Measurements from ENCODE around the gene PTPRE. TPM values are rescaled to one million over a fixed set of nuclear protein-coding genes. Genes with fewer than 3 reads are reported as not detected.

Gene PTPRE
- total RNA-seq, 1 experiment from 2014 or later = 7.9 TPM

DNA sequence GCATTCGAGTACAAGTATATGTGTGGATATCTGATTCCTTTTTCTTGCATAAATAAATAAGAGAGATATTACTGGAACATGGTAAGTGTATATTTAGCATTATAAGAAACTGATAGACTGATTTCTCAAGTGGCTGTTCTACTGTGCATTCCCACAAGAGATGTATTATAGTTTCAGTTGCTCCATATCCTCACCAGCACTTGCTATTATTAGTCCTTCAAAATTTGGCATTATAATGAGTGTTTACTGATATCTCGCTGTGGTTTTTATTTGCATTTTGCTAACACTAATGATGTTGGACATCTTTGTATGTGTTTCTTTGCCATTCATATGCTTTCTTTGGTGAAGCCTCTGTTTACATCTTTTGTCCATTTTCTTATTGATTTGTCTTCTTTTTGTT, 9.7 kb upstream of the PTPRE start:
- no peak overlapping the region for H3K4me3 ChIP-seq

DNA sequence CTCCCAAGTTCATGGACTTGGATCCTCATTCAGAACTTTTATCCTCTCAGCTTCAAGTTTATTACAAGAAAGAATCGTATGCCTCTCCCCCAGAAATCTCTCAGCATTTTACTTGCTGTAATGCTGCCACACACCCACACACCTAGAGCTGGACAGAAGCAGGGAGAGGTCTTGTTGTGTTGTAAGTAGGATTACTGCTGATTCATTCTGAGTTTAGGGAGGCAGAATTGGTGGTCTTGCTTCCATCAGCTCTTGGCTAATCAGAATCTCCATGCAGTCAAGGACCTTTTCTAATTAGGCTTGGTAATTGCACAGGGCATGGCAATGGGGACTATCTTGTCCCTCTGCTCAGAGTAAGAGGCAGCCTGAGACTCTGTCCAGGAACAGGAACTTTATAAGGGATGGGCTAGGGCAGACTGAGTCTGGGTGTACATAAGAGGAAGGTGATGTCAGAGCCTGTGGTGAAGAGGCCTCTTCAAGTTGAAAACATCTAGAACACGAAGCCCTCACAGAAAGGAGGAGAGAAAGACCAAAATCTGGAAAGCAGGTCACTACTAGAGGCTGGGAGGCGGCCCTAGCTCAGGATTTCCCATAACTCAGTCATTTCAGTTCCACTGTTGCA, 7.0 kb upstream of the PTPRE start:
- no peaks in the 10 kb centered on the region for H3K4me1 ChIP-seq (replicated peaks; ENCODE audit: insufficient read depth)
- H3K4me3 ChIP-seq = no peak overlapping the region
- no peaks in the 10 kb centered on the region for H3K27me3 ChIP-seq (ENCODE audit: insufficient read depth, low read depth)
- H3K79me2 ChIP-seq (ENCODE audit: low read depth) = no peaks in the 10 kb centered on the region
- no peak overlapping the region for H3K27ac ChIP-seq
- H3F3A ChIP-seq (ENCODE audit: insufficient read depth, low read depth) = no peaks in the 10 kb centered on the region
- H3K36me3 ChIP-seq (ENCODE audit: low read depth) = no peaks in the 10 kb centered on the region
- H3K4me2 ChIP-seq = no peak overlapping the region
- intact Hi-C loops (cut with micrococcal nuclease; ENCODE audit: unreplicated experiment) = no loop called here
- TF ChIP-seq EZH2 (IDR thresholded peaks at IDR 0.05; ENCODE audit: low read depth) = no peak
- TF ChIP-seq CTCF (conservative IDR thresholded peaks at IDR 0.05) = no peak
- no peak overlapping the region for H2AFZ ChIP-seq
- no peak for DNase-seq
- H3K9me3 ChIP-seq (ENCODE audit: insufficient read depth, low read depth) = no peaks in the 10 kb centered on the region
- H4K20me1 ChIP-seq (ENCODE audit: insufficient read depth) = no peaks in the 10 kb centered on the region
- ChIA-PET CTCF (no interaction called here), POLR2A (ENCODE audit: unreplicated experiment) (no interaction called here)
- no TSS peak for BruUV-seq (replicated peaks)
- no peaks in the 10 kb centered on the region for H3K9me2 ChIP-seq (ENCODE audit: insufficient read depth)

More for the DNA sequence above, 9.7 kb upstream of the PTPRE start:
- Histone ChIP-seq H3K9me3 (ENCODE audit: insufficient read depth, low read depth) (no peaks in the 10 kb centered on the region), H4K20me1 (ENCODE audit: insufficient read depth) (no peaks in the 10 kb centered on the region), H3F3A (ENCODE audit: insufficient read depth, low read depth) (no peaks in the 10 kb centered on the region), H3K9me2 (ENCODE audit: insufficient read depth) (no peaks in the 10 kb centered on the region), H3K4me2 (no peak overlapping the region), H2AFZ (no peak overlapping the region), H3K4me1 (replicated peaks; ENCODE audit: insufficient read depth) (no peaks in the 10 kb centered on the region), H3K36me3 (ENCODE audit: low read depth) (no peaks in the 10 kb centered on the region), H3K27ac (no peak overlapping the region), H3K79me2 (ENCODE audit: low read depth) (no peaks in the 10 kb centered on the region), H3K27me3 (ENCODE audit: insufficient read depth, low read depth) (no peaks in the 10 kb centered on the region)
- no peak for DNase-seq
- CTCF ChIA-PET = no interaction called here
- no TSS peak for BruUV-seq (replicated peaks)
- TF ChIP-seq CTCF (conservative IDR thresholded peaks at IDR 0.05) (no peak), EZH2 (IDR thresholded peaks at IDR 0.05; ENCODE audit: low read depth) (no peak)
- POLR2A ChIA-PET (ENCODE audit: unreplicated experiment) = no interaction called here
- intact Hi-C loops (cut with micrococcal nuclease; ENCODE audit: unreplicated experiment) = no loop called here

GRCh38 chr10:127903789-127904188, 3.1 kb upstream of the PTPRE start:
- H3K27me3 ChIP-seq (ENCODE audit: insufficient read depth, low read depth) = no peaks in the 10 kb centered on the region

More at GRCh38 chr10:127903789-127904188, 3.1 kb upstream of the PTPRE start:
- Histone ChIP-seq H3K4me1 (replicated peaks; ENCODE audit: insufficient read depth) (peaks cover 16% of the 10 kb centered on the region), H3K4me3 (no peak overlapping the region), H2AFZ (no peak overlapping the region), H3K4me2 (no peak overlapping the region), H3K9me3 (ENCODE audit: insufficient read depth, low read depth) (no peaks in the 10 kb centered on the region), H3K79me2 (ENCODE audit: low read depth) (no peaks in the 10 kb centered on the region), H3K9me2 (ENCODE audit: insufficient read depth) (no peaks in the 10 kb centered on the region), H3K36me3 (ENCODE audit: low read depth) (no peaks in the 10 kb centered on the region), H4K20me1 (ENCODE audit: insufficient read depth) (no peaks in the 10 kb centered on the region), H3K27ac (no peak overlapping the region), H3F3A (ENCODE audit: insufficient read depth, low read depth) (no peaks in the 10 kb centered on the region)
- DNase-seq = no peak
- TF ChIP-seq CTCF (conservative IDR thresholded peaks at IDR 0.05) (no peak), EZH2 (IDR thresholded peaks at IDR 0.05; ENCODE audit: low read depth) (no peak)
- intact Hi-C loops (cut with micrococcal nuclease; ENCODE audit: unreplicated experiment) = no loop called here
- ChIA-PET POLR2A (ENCODE audit: unreplicated experiment) (no interaction called here), CTCF (no interaction called here)
- no TSS peak for BruUV-seq (replicated peaks)
